SK-N-SH (cell line): ENCODE measurements around the gene RFX3. TPM values are rescaled to one million over a fixed set of nuclear protein-coding genes. Genes with fewer than 3 reads are reported as not detected.

Source experiments
- CTCF ChIA-PET: fragments of 300-600, 350-600 bp; formaldehyde crosslinking; extraction: SDS; loops from one replicate; lab custom pipeline; 2021; lab: Yijun Ruan, JAX
- POLR2A ChIA-PET: fragments of 350-600 bp; sonication (Branson Sonifier 250); formaldehyde crosslinking; extraction: SDS; loops from one replicate; lab custom pipeline; 2020; ENCODE audit warnings: antibody characterized with exemption, inconsistent platforms; lab: Yijun Ruan, JAX
- DNase-seq: peaks from one replicate; pipeline ENCODE4 v3.0.0; 2012
- H2AFZ ChIP-seq: fragments of 200-600 bp; sonication (generic); 2 replicates; pipeline ENCODE4 v1.8.1; 2016; ENCODE audit warnings: antibody characterized with exemption, mild to moderate bottlenecking, low read depth
- H3F3A ChIP-seq: fragments of 200-600 bp; sonication (generic); replicated peaks from 2 replicates; pipeline ENCODE3; 2016; ENCODE audit warnings: antibody characterized with exemption, mild to moderate bottlenecking; ENCODE audit not compliant: insufficient read depth
- H3K27ac ChIP-seq, 2 experiments: fragments of 200-500 bp in 1 of 2; fragments of 200-600 bp in 1 of 2; sonication (Bioruptor generic) in 1 of 2; sonication (generic), shearing (Covaris generic) in 1 of 2; 2 replicates each; pipeline versions ENCODE4 v1.5.1 to v1.6.1; 2014 to 2016; ENCODE audit warnings: low read depth in 2 of 2, inconsistent platforms in 1 of 2, low read length in 1 of 2, mild to moderate bottlenecking in 1 of 2, mixed read lengths in 1 of 2
- H3K27me3 ChIP-seq: fragments of 200-600 bp; sonication (generic), shearing (Covaris generic); 2 replicates; pipeline ENCODE4 v1.6.1; 2016; ENCODE audit warnings: mixed run types; ENCODE audit not compliant: insufficient read depth
- H3K36me3 ChIP-seq, 2 experiments: fragments of 200-500 bp in 1 of 2; fragments of 200-600 bp in 1 of 2; sonication (Bioruptor generic) in 1 of 2; sonication (generic) in 1 of 2; replicated peaks in 1 of 2; 2 replicates each; pipeline versions ENCODE3 to v1.5.1; 2014 to 2016; ENCODE audit warnings: low read length in 1 of 2, mild to moderate bottlenecking in 1 of 2; ENCODE audit not compliant: insufficient read depth in 2 of 2, control insufficient read depth in 1 of 2
- H3K4me1 ChIP-seq, 2 experiments: fragments of 200-500 bp in 1 of 2; fragments of 200-600 bp in 1 of 2; sonication (Bioruptor generic) in 1 of 2; sonication (generic), shearing (Covaris generic) in 1 of 2; 2 replicates each; pipeline versions ENCODE4 v1.5.1 to v1.6.1; 2014 to 2016; ENCODE audit warnings: low read depth in 1 of 2, low read length in 1 of 2, mixed run types in 1 of 2; ENCODE audit not compliant: insufficient read depth in 2 of 2, control insufficient read depth in 1 of 2
- H3K4me2 ChIP-seq: fragments of 200-600 bp; sonication (generic), shearing (Covaris generic); 2 replicates; pipeline ENCODE4 v1.6.1; 2017; ENCODE audit warnings: mixed run types
- H3K4me3 ChIP-seq, 2 experiments: fragments of 200-500 bp in 1 of 2; fragments of 200-600 bp in 1 of 2; sonication (Bioruptor generic) in 1 of 2; sonication (generic), shearing (Covaris generic) in 1 of 2; 2 replicates each; pipeline versions ENCODE4 v1.5.1 to v1.8.1; 2014 to 2016; ENCODE audit warnings: low read depth in 2 of 2, inconsistent platforms in 1 of 2, low read length in 1 of 2, mild to moderate bottlenecking in 1 of 2, mixed read lengths in 1 of 2, moderate library complexity in 1 of 2
- H3K79me2 ChIP-seq: fragments of 200-600 bp; sonication (generic); 2 replicates; pipeline ENCODE4 v1.8.1; 2017; ENCODE audit warnings: mild to moderate bottlenecking; ENCODE audit not compliant: insufficient read depth
- H3K9ac ChIP-seq: fragments of 200-600 bp; sonication (generic); 2 replicates; pipeline ENCODE4 v1.6.1; 2017; ENCODE audit warnings: mixed run types
- H3K9me2 ChIP-seq: fragments of 200-600 bp; sonication (generic); 2 replicates; pipeline ENCODE4 v1.6.1; 2017; ENCODE audit warnings: mixed run types
- H3K9me3 ChIP-seq: fragments of 200-600 bp; sonication (generic); 2 replicates; pipeline ENCODE4 v1.6.1; 2017; ENCODE audit warnings: mixed run types, mild to moderate bottlenecking, moderate library complexity
- H4K20me1 ChIP-seq: fragments of 200-600 bp; sonication (generic); 2 replicates; pipeline ENCODE4 v1.6.1; 2017; ENCODE audit warnings: mild to moderate bottlenecking, mixed run types; ENCODE audit not compliant: insufficient read depth
- CTCF ChIP-seq: fragments of 200-600 bp; sonication (generic); IDR thresholded peaks from 2 replicates; pipeline ENCODE4 v1.6.1; 2017; ENCODE audit warnings: antibody characterized with exemption, mild to moderate bottlenecking, moderate library complexity
- ELF1 ChIP-seq: IDR thresholded peaks from 2 replicates; pipeline ENCODE4 v1.4.0; 2012
- EP300 ChIP-seq, 2 experiments: IDR thresholded peaks; 2 replicates each; pipeline versions ENCODE4 v1.4.0 to v1.6.1; 2012; ENCODE audit warnings: borderline replicate concordance in 1 of 2, low read depth in 1 of 2, low read length in 1 of 2
- EZH2phosphoT487 ChIP-seq: fragments of 200-600 bp; sonication (generic); IDR thresholded peaks from 2 replicates; pipeline ENCODE4 v1.6.1; 2017; ENCODE audit warnings: low read depth, mixed run types, mild to moderate bottlenecking, antibody characterized with exemption, moderate library complexity, borderline replicate concordance
- IRF3 ChIP-seq: fragments of 150-350 bp; IDR thresholded peaks from 2 replicates; pipeline ENCODE4 v1.6.1; 2016; ENCODE audit warnings: mild to moderate bottlenecking, low read depth, low read length
- MAX ChIP-seq: IDR thresholded peaks from 2 replicates; pipeline ENCODE4 v1.4.0; 2012; ENCODE audit warnings: low read depth
- MEF2A ChIP-seq: IDR thresholded peaks from 2 replicates; pipeline ENCODE4 v1.4.0; 2012; ENCODE audit warnings: low read depth, borderline replicate concordance
- MXI1 ChIP-seq: IDR thresholded peaks from 2 replicates; pipeline ENCODE4 v1.6.1; 2012; ENCODE audit warnings: mild to moderate bottlenecking, low read depth, low read length, improper control_type of control experiment
- NRF1 ChIP-seq: IDR thresholded peaks from 2 replicates; pipeline ENCODE4 v1.6.1; 2012; ENCODE audit warnings: low read depth, mild to moderate bottlenecking, low read length
- POLR2AphosphoS5 ChIP-seq: IDR thresholded peaks from 2 replicates; pipeline ENCODE4 v1.6.1; 2012; ENCODE audit warnings: low read depth, low read length
- RAD21 ChIP-seq: IDR thresholded peaks from 2 replicates; pipeline ENCODE4 v1.6.1; 2012; ENCODE audit warnings: mild to moderate bottlenecking, low read length
- RCOR1 ChIP-seq: fragments of 150-350 bp; IDR thresholded peaks from 2 replicates; pipeline ENCODE4 v1.6.1; 2017; ENCODE audit warnings: antibody characterized with exemption, low read length
- REST ChIP-seq: IDR thresholded peaks from 2 replicates; pipeline ENCODE4 v1.6.1; 2012; ENCODE audit warnings: mild to moderate bottlenecking, low read depth, low read length, moderate library complexity
- RFX5 ChIP-seq: IDR thresholded peaks from 2 replicates; pipeline ENCODE4 v1.6.1; 2012; ENCODE audit warnings: mild to moderate bottlenecking, improper control_type of control experiment, low read length
- SMC3 ChIP-seq: IDR thresholded peaks from 2 replicates; pipeline ENCODE4 v1.6.1; 2012; ENCODE audit warnings: low read depth, low read length, improper control_type of control experiment
- TCF12 ChIP-seq: IDR thresholded peaks from 2 replicates; pipeline ENCODE4 v1.4.0; 2012
- USF1 ChIP-seq: IDR thresholded peaks from 2 replicates; pipeline ENCODE4 v1.4.0; 2012; ENCODE audit warnings: low read depth, borderline replicate concordance
- ZBTB33 ChIP-seq: IDR thresholded peaks from 2 replicates; pipeline ENCODE4 v1.4.0; 2012; ENCODE audit warnings: low read depth, borderline replicate concordance
- WGBS: methylation state at CpG from one replicate; pipeline ENCODE4 v1.1.6; 2017; ENCODE audit warnings: low lambda C conversion rate; 5-methylcytosine and 5-hydroxymethylcytosine counted together
- polyA plus RNA-seq, 3 experiments: library from polyadenylated mRNA; depleted of rRNA; stranded (reverse); fragments of >200 nt; gene quantifications; 2 replicates each; pipeline ENCODE4 v1.2.3, GENCODE V29; 2012

Gene RFX3
- polyA plus RNA-seq, 1 of the 3 experiments (the other 2 are of a cell fraction) = 1.7 TPM

- Histone ChIP-seq H3K4me3 (no peak overlapping the region), H3K79me2 (no peaks in the 10 kb centered on the region), H3K27ac (no peak overlapping the region), H3K4me2 (no peak overlapping the region), H3K36me3 (peaks cover 5 to 8% of the 10 kb centered on the region in 2 experiments), H2AFZ (no peak overlapping the region), H3K9ac (no peak overlapping the region), H3K9me3 (no peaks in the 10 kb centered on the region), H3K4me1 (no peaks in the 10 kb centered on the region), H3K27me3 (no peaks in the 10 kb centered on the region), H3F3A (no peaks in the 10 kb centered on the region), H3K9me2 (no peaks in the 10 kb centered on the region), H4K20me1 (no peaks in the 10 kb centered on the region)
- ChIA-PET POLR2A (no interaction called here), CTCF (interaction anchor here (1.0 kb wide), 1 partner anchor 8 kb away, joined by 3 read pairs; no protein-coding TSS in a partner anchor)
- 97% methylated on average over 3 of the region's 3 CpGs for WGBS
- no peak for TF ChIP-seq EP300 (IDR thresholded peaks at IDR 0.05; ENCODE audit: borderline replicate concordance in 1 of 2, low read depth in 1 of 2, low read length in 1 of 2)
- TF ChIP-seq REST = no peak
- no peak for TF ChIP-seq MEF2A
- no peak for TF ChIP-seq MAX
- no peak for TF ChIP-seq ZBTB33
- TF ChIP-seq RFX5 = no peak
- TF ChIP-seq POLR2AphosphoS5 = no peak
- no peak for TF ChIP-seq EZH2phosphoT487
- TF ChIP-seq SMC3 = no peak
- TF ChIP-seq CTCF = no peak
- TF ChIP-seq USF1 = no peak
- no peak for TF ChIP-seq RCOR1
- TF ChIP-seq ELF1 = no peak
- no peak for TF ChIP-seq RAD21
- TF ChIP-seq MXI1 = no peak
- no peak for TF ChIP-seq NRF1
- no peak for TF ChIP-seq TCF12
- TF ChIP-seq IRF3 = no peak
- no peak for DNase-seq
Measured at GRCh38 chr9:3247211-3247610, 278.6 kb downstream of the RFX3 start.
